B cell (primary cell): ENCODE measurements around the gene ITPRIP.

ENCODE experiments used
- EZH2 ChIP-seq: IDR thresholded peaks from 2 replicates; pipeline ENCODE4 v1.6.1; 2012; ENCODE audit warnings: borderline replicate concordance, low read depth, mild to moderate bottlenecking, moderate library complexity, low read length; ENCODE audit not compliant: insufficient read depth, poor library complexity, severe bottlenecking
- TF ChIP-seq, protein P1 (sequence below): fragments of 200-600 bp; IDR thresholded peaks from one replicate; pipeline ENCODE4 v1.8.0; 2022; ENCODE audit warnings: antibody characterized with exemption, mild to moderate bottlenecking

DNA sequence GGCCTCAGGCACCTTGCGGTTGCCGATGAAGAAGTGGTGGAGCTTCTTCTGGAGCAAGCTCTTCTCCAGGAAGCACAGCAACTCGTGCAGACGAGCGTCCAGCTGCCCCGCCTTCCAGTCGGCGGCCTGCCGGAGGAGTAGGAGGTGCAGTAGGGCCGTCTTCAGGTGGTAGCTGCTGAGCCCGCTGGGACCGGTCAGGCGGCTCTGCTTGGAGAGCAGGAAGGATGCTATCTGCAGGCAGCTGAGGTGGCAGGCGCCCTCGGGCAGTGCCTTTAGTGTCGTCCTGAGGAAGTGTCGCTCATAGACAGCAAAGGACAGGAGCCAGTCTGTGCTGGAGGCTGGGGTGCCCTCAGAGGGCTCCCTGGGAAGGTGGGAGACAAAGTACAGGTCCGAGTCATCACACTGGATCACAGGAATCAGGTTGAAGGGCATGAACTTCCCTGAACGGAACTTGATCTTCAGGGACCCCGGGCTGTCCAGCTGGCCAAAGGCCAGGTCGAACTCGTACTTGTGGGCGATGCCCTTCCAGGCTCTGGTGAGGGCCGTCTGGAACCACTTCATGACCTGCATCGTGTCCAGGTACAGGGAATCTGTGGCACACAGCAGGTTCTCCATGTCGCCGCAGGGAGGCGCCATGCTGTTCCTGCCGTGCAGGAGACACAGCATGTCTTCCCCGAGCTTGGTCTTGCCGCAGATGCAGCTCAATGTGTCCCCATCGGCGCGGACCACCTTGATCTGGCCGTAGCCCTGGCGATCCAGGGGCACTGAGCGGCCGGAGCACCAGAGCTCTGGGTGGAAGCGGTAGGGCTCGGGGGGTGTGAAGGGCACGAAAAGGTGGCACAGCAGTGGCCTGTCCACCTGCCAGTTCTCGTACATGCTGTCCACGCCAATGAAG, 23.4 kb downstream of the ITPRIP start:
- TF ChIP-seq, protein P1, sequence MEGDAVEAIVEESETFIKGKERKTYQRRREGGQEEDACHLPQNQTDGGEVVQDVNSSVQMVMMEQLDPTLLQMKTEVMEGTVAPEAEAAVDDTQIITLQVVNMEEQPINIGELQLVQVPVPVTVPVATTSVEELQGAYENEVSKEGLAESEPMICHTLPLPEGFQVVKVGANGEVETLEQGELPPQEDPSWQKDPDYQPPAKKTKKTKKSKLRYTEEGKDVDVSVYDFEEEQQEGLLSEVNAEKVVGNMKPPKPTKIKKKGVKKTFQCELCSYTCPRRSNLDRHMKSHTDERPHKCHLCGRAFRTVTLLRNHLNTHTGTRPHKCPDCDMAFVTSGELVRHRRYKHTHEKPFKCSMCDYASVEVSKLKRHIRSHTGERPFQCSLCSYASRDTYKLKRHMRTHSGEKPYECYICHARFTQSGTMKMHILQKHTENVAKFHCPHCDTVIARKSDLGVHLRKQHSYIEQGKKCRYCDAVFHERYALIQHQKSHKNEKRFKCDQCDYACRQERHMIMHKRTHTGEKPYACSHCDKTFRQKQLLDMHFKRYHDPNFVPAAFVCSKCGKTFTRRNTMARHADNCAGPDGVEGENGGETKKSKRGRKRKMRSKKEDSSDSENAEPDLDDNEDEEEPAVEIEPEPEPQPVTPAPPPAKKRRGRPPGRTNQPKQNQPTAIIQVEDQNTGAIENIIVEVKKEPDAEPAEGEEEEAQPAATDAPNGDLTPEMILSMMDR, result no peak
- no peak for TF ChIP-seq EZH2
